H1 (cell line): Measurements from ENCODE around the gene SLIT3. TPM values are rescaled to one million over a fixed set of nuclear protein-coding genes. Genes with fewer than 3 reads are reported as not detected.

Experiments used
- polyA plus RNA-seq, 7 experiments: library from polyadenylated mRNA; depleted of rRNA in 3 of 7; stranded (reverse) in 5 of 7; unstranded in 2 of 7; fragments of >200 nt in 5 of 7; fragments of 200-250 nt in 2 of 7; gene quantifications; 1 replicate in 5 of 7; 2 replicates in 1 of 7; 4 replicates in 1 of 7; pipeline versions ENCODE4 v1.2.1 to v1.2.3, GENCODE V29; 2011 to 2013; ENCODE audit warnings: missing spikeins in 2 of 7, mixed read lengths in 2 of 7
- total RNA-seq: library from RNA; stranded (reverse); fragmentation: NEBNext Ultra II Directional; extraction: Animal tissue kit (Norgen Biotek cat#: 25700); gene quantifications from 2 replicates; pipeline ENCODE4 v1.2.1, GENCODE V29; 2021
- TF ChIP-seq, protein P1 (sequence below): IDR thresholded peaks from 2 replicates; pipeline ENCODE4 v1.6.1; 2012; ENCODE audit warnings: inconsistent platforms

The SLIT3 gene
- total and polyA plus RNA-seq, 2 of the 8 experiments (the other 6 are each of a cell fraction or from before 2014, with no cell fraction given) = 1.1 to 1.2 TPM

DNA sequence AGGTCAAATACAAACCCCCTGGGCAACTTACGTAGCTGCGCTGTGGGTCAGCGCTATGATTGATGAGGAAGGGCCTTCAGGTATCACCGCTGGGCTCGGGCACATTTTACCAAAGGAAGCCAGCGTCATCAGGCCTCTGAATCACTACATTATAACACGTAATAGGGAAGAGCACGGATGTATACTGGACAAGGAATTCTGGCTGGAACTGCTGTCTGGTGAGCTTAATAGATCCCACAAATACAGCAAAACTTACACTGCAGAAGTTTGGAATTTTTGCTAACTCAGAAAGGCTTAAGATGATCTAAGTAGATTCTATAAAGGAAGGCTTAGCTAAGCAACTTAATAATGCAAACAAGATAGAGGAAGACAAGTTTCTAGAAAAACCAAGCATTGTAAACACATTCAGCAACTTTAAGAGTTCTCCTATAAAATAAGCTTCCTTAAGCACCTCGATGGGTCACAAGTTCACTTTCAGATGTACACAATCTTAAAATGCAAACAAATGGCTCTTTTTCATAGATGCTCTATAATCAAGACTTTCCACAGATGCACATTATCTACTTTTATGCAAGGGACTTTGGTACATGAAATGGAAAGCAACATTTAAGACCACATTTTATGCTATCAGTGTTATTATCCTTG, 361.7 kb downstream of the SLIT3 start (continued):
- TF ChIP-seq, protein P1, sequence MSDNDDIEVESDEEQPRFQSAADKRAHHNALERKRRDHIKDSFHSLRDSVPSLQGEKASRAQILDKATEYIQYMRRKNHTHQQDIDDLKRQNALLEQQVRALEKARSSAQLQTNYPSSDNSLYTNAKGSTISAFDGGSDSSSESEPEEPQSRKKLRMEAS = no peak
